ENCODE results near the gene NELL1.
"Not testable (repeated sequence)": the region's sequence is repeated elsewhere in the genome, so short reads cannot be mapped to it uniquely, and the experiment has no call there.

Gene NELL1

DNA sequence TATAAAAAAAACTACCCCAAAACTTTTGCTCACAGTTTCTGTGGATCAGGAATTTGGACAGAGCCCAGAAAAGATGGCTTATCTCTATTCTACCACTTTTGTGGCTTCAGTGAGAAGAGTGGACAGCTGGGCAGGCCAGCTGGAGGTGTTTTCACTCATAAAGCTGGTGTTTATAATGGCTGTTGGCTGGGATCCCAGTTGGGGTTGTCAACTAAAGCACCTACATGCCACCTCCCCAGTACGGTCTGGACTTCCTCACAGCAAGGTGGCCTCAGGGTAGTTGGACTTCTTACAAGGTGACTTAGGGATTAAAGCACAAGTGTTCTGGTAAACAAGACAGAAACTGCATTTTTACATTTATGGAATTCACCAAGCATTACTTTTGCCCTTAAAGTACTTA, 171.0 kb downstream of the NELL1 start:
- Histone ChIP-seq H3K9me3 (ENCODE audit: low read length) (no peaks in the 10 kb centered on the region), H3K27ac (ENCODE audit: low read depth, low read length) (no peak overlapping the region), H3K9ac (ENCODE audit: low read length) (no peak overlapping the region), H3K4me3 (ENCODE audit: low read depth in 1 of 2, low read length in 2 of 2) (no peak overlapping the region), H3K4me1 (ENCODE audit: insufficient read depth, low read length) (no peaks in the 10 kb centered on the region), H3K27me3 (ENCODE audit: control insufficient read depth in 1 of 2, insufficient read depth in 2 of 2, low read length in 2 of 2) (no peaks in the 10 kb centered on the region), H3K36me3 (ENCODE audit: insufficient read depth, low read length) (no peaks in the 10 kb centered on the region)

GRCh38 chr11:20844216-20844615, 174.8 kb downstream of the NELL1 start:
- H3K27me3 ChIP-seq (ENCODE audit: control insufficient read depth in 1 of 2, insufficient read depth in 2 of 2, low read length in 2 of 2), result no peaks in the 10 kb centered on the region
- no peaks in the 10 kb centered on the region for H3K9me3 ChIP-seq (ENCODE audit: low read length)
- H3K27ac ChIP-seq (ENCODE audit: low read depth, low read length), result no peak overlapping the region
- no peaks in the 10 kb centered on the region for H3K36me3 ChIP-seq (ENCODE audit: insufficient read depth, low read length)
- no peak overlapping the region for H3K9ac ChIP-seq (ENCODE audit: low read length)
- H3K4me3 ChIP-seq (ENCODE audit: low read depth in 1 of 2, low read length in 2 of 2), result no peak overlapping the region
- no peaks in the 10 kb centered on the region for H3K4me1 ChIP-seq (ENCODE audit: insufficient read depth, low read length)

- no peak overlapping the region for H3K27ac ChIP-seq (ENCODE audit: low read depth, low read length)
- no peaks in the 10 kb centered on the region for H3K9me3 ChIP-seq (ENCODE audit: low read length)
- H3K27me3 ChIP-seq (ENCODE audit: control insufficient read depth in 1 of 2, insufficient read depth in 2 of 2, low read length in 2 of 2), result no peaks in the 10 kb centered on the region
- no peak overlapping the region for H3K4me3 ChIP-seq (ENCODE audit: low read depth in 1 of 2, low read length in 2 of 2)
- no peak overlapping the region for H3K9ac ChIP-seq (ENCODE audit: low read length)
- no peaks in the 10 kb centered on the region for H3K36me3 ChIP-seq (ENCODE audit: insufficient read depth, low read length)
- no peaks in the 10 kb centered on the region for H3K4me1 ChIP-seq (ENCODE audit: insufficient read depth, low read length)
Observed at GRCh38 chr11:20844630-20845029, 175.2 kb downstream of the NELL1 start.

GRCh38 chr11:20854215-20854955, 185.0 kb downstream of the NELL1 start:
- Histone ChIP-seq H3K36me3 (ENCODE audit: insufficient read depth, low read length) (no peaks in the 10 kb centered on the region), H3K4me1 (ENCODE audit: insufficient read depth, low read length) (no peaks in the 10 kb centered on the region), H3K9me3 (ENCODE audit: low read length) (no peaks in the 10 kb centered on the region), H3K4me3 (ENCODE audit: low read depth in 1 of 2, low read length in 2 of 2) (no peak overlapping the region), H3K9ac (ENCODE audit: low read length) (no peak overlapping the region), H3K27me3 (ENCODE audit: control insufficient read depth in 1 of 2, insufficient read depth in 2 of 2, low read length in 2 of 2) (no peaks in the 10 kb centered on the region), H3K27ac (ENCODE audit: low read depth, low read length) (no peak overlapping the region)

DNA sequence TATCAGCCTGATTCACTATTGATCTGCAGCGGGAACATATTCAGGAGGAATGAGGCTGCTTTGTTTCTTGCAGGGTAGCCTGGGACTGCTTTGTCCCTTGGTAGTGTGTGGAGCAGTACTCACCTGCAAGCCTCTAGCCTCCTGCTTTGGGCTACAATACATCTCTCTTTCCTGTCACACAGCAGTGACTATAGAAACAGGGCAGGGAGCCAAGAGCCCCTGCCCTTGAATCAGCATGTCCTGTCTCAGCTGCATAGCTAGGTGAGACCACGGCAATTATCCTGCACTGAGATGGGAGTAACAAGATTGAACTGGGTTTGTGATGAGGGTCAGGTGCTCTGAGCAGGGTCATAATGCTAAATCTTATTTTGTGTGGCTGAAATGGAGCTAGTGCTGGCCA, 191.9 kb downstream of the NELL1 start:
- no peaks in the 10 kb centered on the region for H3K36me3 ChIP-seq (ENCODE audit: insufficient read depth, low read length)
- H3K9ac ChIP-seq (ENCODE audit: low read length), result no peak overlapping the region

GRCh38 chr11:20862263-20862662, 192.9 kb downstream of the NELL1 start:
- H3K9me3 ChIP-seq (ENCODE audit: low read length); H3K27me3 ChIP-seq (ENCODE audit: control insufficient read depth in 1 of 2, insufficient read depth in 2 of 2, low read length in 2 of 2); H3K4me3 ChIP-seq (ENCODE audit: low read depth in 1 of 2, low read length in 2 of 2); H3K36me3 ChIP-seq (ENCODE audit: insufficient read depth, low read length); H3K9ac ChIP-seq (ENCODE audit: low read length); H3K27ac ChIP-seq (ENCODE audit: low read depth, low read length); H3K4me1 ChIP-seq (ENCODE audit: insufficient read depth, low read length): not testable (repeated sequence)

More for the DNA sequence above, 191.9 kb downstream of the NELL1 start:
- Histone ChIP-seq H3K4me3 (ENCODE audit: low read depth in 1 of 2, low read length in 2 of 2) (no peak overlapping the region), H3K27ac (ENCODE audit: low read depth, low read length) (no peak overlapping the region), H3K4me1 (ENCODE audit: insufficient read depth, low read length) (no peaks in the 10 kb centered on the region), H3K9me3 (ENCODE audit: low read length) (no peaks in the 10 kb centered on the region), H3K27me3 (ENCODE audit: control insufficient read depth in 1 of 2, insufficient read depth in 2 of 2, low read length in 2 of 2) (no peaks in the 10 kb centered on the region)

DNA sequence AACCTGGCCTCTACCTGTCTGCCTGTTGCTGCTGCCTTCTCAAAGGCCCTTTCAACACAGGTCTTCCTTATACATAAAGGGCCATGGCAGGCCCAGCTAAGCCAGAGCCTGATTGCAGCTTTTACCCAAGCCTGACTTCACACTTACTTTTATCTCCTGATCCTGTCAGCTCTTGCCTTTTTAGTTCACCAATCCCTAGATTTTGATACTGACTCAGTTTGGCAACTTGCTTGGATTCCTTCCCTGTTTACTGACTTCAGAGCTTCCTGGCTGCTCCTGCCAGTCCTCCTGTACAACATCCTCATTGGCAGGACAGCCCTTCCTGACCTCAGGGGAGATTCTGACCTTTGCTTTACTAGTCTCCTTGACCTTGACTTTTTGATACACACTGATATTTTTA, 195.2 kb downstream of the NELL1 start:
- no peaks in the 10 kb centered on the region for H3K9me3 ChIP-seq (ENCODE audit: low read length)
- no peak overlapping the region for H3K4me3 ChIP-seq (ENCODE audit: low read depth in 1 of 2, low read length in 2 of 2)
- no peak overlapping the region for H3K9ac ChIP-seq (ENCODE audit: low read length)
- H3K36me3 ChIP-seq (ENCODE audit: insufficient read depth, low read length), result no peaks in the 10 kb centered on the region
- H3K4me1 ChIP-seq (ENCODE audit: insufficient read depth, low read length), result no peaks in the 10 kb centered on the region
- no peaks in the 10 kb centered on the region for H3K27me3 ChIP-seq (ENCODE audit: control insufficient read depth in 1 of 2, insufficient read depth in 2 of 2, low read length in 2 of 2)
- no peak overlapping the region for H3K27ac ChIP-seq (ENCODE audit: low read depth, low read length)

GRCh38 chr11:20865161-20865560, 195.8 kb downstream of the NELL1 start:
- H3K4me3 ChIP-seq (ENCODE audit: low read depth in 1 of 2, low read length in 2 of 2), result no peak overlapping the region
- H3K36me3 ChIP-seq (ENCODE audit: insufficient read depth, low read length), result no peaks in the 10 kb centered on the region
- no peak overlapping the region for H3K27ac ChIP-seq (ENCODE audit: low read depth, low read length)
- H3K9me3 ChIP-seq (ENCODE audit: low read length), result no peaks in the 10 kb centered on the region
- no peaks in the 10 kb centered on the region for H3K27me3 ChIP-seq (ENCODE audit: control insufficient read depth in 1 of 2, insufficient read depth in 2 of 2, low read length in 2 of 2)
- no peak overlapping the region for H3K9ac ChIP-seq (ENCODE audit: low read length)
- H3K4me1 ChIP-seq (ENCODE audit: insufficient read depth, low read length), result no peaks in the 10 kb centered on the region

DNA sequence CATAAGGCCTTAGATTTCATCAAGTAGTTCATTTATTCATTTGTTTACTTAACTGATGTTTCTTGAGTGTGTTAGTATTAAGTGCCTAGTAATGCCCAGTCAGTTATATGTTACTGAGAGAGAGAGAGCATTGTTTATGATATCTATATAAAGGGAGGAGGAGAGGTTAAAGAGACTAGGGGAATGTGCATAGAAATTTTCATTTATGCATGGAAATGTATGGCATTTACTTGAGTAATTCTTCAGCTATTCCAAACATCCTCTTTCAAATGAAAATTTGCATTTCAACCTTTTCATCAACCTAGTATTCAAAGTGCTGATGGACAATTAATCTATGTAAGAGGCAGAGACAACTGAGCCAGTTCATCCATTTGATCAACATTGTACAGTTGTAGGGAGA, 199.7 kb downstream of the NELL1 start:
- no peak overlapping the region for H3K27ac ChIP-seq (ENCODE audit: low read depth, low read length)
- no peaks in the 10 kb centered on the region for H3K36me3 ChIP-seq (ENCODE audit: insufficient read depth, low read length)
- no peak overlapping the region for H3K4me3 ChIP-seq (ENCODE audit: low read depth in 1 of 2, low read length in 2 of 2)
- no peaks in the 10 kb centered on the region for H3K27me3 ChIP-seq (ENCODE audit: control insufficient read depth in 1 of 2, insufficient read depth in 2 of 2, low read length in 2 of 2)
- no peak overlapping the region for H3K9ac ChIP-seq (ENCODE audit: low read length)
- no peaks in the 10 kb centered on the region for H3K4me1 ChIP-seq (ENCODE audit: insufficient read depth, low read length)
- no peaks in the 10 kb centered on the region for H3K9me3 ChIP-seq (ENCODE audit: low read length)

DNA sequence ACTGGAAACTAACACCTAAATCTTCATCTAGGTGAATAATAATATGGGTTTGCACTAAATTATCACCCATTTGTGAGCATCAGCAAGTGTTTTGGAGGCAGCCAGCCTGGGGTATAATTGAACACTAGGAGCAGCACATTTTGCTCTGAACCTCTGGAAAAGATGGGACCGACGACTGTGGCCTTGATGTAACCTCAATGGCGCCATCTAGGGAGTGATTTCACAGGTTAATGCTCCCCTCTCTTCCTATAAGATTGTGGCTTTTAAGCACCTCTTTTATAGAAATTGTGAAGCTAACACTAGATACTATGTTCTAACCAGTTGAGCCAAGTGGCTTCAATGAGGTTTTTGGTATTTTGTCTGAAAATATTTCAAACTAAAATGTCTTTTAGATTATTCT, 203.7 kb downstream of the NELL1 start:
- Histone ChIP-seq H3K36me3 (ENCODE audit: insufficient read depth, low read length) (no peaks in the 10 kb centered on the region), H3K27ac (ENCODE audit: low read depth, low read length) (no peak overlapping the region), H3K9ac (ENCODE audit: low read length) (no peak overlapping the region)

DNA sequence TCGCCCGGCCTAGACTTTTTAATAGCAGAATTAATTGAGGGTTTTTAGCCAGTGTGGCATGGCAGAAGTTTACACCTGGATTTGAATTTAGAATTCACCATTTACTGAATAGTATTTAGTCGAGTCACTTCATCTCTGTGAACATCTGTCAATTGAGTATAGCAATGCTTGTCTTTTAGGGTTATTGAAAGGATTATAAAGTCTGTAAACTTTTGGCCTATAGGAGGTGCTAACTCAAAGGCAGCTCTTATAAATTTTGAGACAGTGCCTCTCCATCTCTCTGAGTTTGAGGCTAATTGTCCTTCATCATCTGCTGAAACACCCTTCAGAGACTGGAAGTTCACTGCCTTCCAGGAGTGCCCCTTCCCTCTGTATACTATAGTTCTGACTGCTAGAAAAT, 205.0 kb downstream of the NELL1 start:
- Histone ChIP-seq H3K27ac (ENCODE audit: low read depth, low read length) (no peak overlapping the region), H3K36me3 (ENCODE audit: insufficient read depth, low read length) (no peaks in the 10 kb centered on the region), H3K27me3 (ENCODE audit: control insufficient read depth in 1 of 2, insufficient read depth in 2 of 2, low read length in 2 of 2) (no peaks in the 10 kb centered on the region), H3K9ac (ENCODE audit: low read length) (no peak overlapping the region), H3K4me3 (ENCODE audit: low read depth in 1 of 2, low read length in 2 of 2) (no peak overlapping the region), H3K4me1 (ENCODE audit: insufficient read depth, low read length) (no peaks in the 10 kb centered on the region), H3K9me3 (ENCODE audit: low read length) (no peaks in the 10 kb centered on the region)

More for the DNA sequence above, 203.7 kb downstream of the NELL1 start:
- Histone ChIP-seq H3K4me3 (ENCODE audit: low read depth in 1 of 2, low read length in 2 of 2) (no peak overlapping the region), H3K27me3 (ENCODE audit: control insufficient read depth in 1 of 2, insufficient read depth in 2 of 2, low read length in 2 of 2) (no peaks in the 10 kb centered on the region), H3K9me3 (ENCODE audit: low read length) (no peaks in the 10 kb centered on the region), H3K4me1 (ENCODE audit: insufficient read depth, low read length) (no peaks in the 10 kb centered on the region)

- no peak overlapping the region for H3K27ac ChIP-seq (ENCODE audit: low read depth, low read length)
Observed at GRCh38 chr11:20875889-20876288, 206.5 kb downstream of the NELL1 start.

More at GRCh38 chr11:20875889-20876288, 206.5 kb downstream of the NELL1 start:
- H3K36me3 ChIP-seq (ENCODE audit: insufficient read depth, low read length), result no peaks in the 10 kb centered on the region
- H3K4me3 ChIP-seq (ENCODE audit: low read depth in 1 of 2, low read length in 2 of 2), result no peak overlapping the region
- no peaks in the 10 kb centered on the region for H3K27me3 ChIP-seq (ENCODE audit: control insufficient read depth in 1 of 2, insufficient read depth in 2 of 2, low read length in 2 of 2)
- no peak overlapping the region for H3K9ac ChIP-seq (ENCODE audit: low read length)
- H3K4me1 ChIP-seq (ENCODE audit: insufficient read depth, low read length), result no peaks in the 10 kb centered on the region
- no peaks in the 10 kb centered on the region for H3K9me3 ChIP-seq (ENCODE audit: low read length)

Measured in muscle layer of colon (tissue), 2 donors.